HFF-Myc (cell line): ENCODE data around the gene CEP162.
"Not testable (repeated sequence)": the region's sequence is repeated elsewhere in the genome, so short reads cannot be mapped to it uniquely, and the experiment has no call there.

ENCODE experiments used
- DNase-seq: peaks from one replicate; pipeline ENCODE4 v3.0.0-alpha.2; 2011; ENCODE audit warnings: low read depth; ENCODE audit errors: extremely low read depth
- H3K4me3 ChIP-seq: replicated peaks from 2 replicates; pipeline ENCODE4 v1.5.1; 2011; ENCODE audit warnings: low read depth, mild to moderate bottlenecking, control low read depth, low read length
- CTCF ChIP-seq: IDR thresholded peaks from 2 replicates; pipeline ENCODE4 v1.5.1; 2012; ENCODE audit warnings: mild to moderate bottlenecking, low read depth, low read length, control low read depth; ENCODE audit errors: missing control alignments

The CEP162 gene

GRCh38 chr6:84086545-84087429 is 140.7 kb downstream of the CEP162 start:
- no peak overlapping the region for H3K4me3 ChIP-seq
- no peak for DNase-seq
- no peak for TF ChIP-seq CTCF

GRCh38 chr6:84086056-84086455 is 141.4 kb downstream of the CEP162 start:
- DNase-seq = no peak
- no peak overlapping the region for H3K4me3 ChIP-seq
- TF ChIP-seq CTCF = no peak

GRCh38 chr6:84084705-84085104 is 142.7 kb downstream of the CEP162 start:
- not testable (repeated sequence) for H3K4me3 ChIP-seq, DNase-seq

- no peak overlapping the region for H3K4me3 ChIP-seq
- no peak for TF ChIP-seq CTCF
- no peak for DNase-seq
Observed at GRCh38 chr6:84082689-84083265, 144.7 kb downstream of the CEP162 start.

GRCh38 chr6:84081222-84081621 is 146.2 kb downstream of the CEP162 start:
- no peak overlapping the region for H3K4me3 ChIP-seq
- no peak for TF ChIP-seq CTCF
- no peak for DNase-seq

- DNase-seq = no peak
- H3K4me3 ChIP-seq = no peak overlapping the region
- no peak for TF ChIP-seq CTCF
Observed at GRCh38 chr6:84078335-84078734, 149.1 kb downstream of the CEP162 start.

- DNase-seq = no peak
- H3K4me3 ChIP-seq = no peak overlapping the region
- no peak for TF ChIP-seq CTCF
Observed at GRCh38 chr6:84077645-84078044, 149.8 kb downstream of the CEP162 start.
